ENCODE data around the gene RPS15A.

DNA sequence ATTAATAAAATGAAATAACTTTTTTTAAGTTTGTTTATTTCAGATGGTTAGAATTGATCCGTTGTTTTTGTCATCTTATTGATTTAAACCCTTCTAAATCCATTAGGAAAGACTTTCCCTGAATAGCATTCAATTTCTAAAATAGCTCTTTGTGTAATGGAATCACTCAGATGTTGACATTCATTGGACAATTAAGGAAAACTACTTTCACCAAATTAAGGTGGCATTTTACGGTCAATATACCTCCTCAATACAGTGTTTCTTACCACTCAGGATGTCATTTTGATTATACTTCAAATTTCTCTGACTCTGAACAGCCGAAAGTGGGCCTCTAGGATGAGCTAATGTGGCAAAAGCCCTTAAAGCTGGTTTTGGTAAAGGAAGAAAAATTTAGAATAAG, 9.4 kb upstream of the RPS15A start:
- TF ChIP-seq, protein P1, sequence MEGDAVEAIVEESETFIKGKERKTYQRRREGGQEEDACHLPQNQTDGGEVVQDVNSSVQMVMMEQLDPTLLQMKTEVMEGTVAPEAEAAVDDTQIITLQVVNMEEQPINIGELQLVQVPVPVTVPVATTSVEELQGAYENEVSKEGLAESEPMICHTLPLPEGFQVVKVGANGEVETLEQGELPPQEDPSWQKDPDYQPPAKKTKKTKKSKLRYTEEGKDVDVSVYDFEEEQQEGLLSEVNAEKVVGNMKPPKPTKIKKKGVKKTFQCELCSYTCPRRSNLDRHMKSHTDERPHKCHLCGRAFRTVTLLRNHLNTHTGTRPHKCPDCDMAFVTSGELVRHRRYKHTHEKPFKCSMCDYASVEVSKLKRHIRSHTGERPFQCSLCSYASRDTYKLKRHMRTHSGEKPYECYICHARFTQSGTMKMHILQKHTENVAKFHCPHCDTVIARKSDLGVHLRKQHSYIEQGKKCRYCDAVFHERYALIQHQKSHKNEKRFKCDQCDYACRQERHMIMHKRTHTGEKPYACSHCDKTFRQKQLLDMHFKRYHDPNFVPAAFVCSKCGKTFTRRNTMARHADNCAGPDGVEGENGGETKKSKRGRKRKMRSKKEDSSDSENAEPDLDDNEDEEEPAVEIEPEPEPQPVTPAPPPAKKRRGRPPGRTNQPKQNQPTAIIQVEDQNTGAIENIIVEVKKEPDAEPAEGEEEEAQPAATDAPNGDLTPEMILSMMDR (IDR thresholded peaks at IDR 0.05), result no peak
- no peak for TF ChIP-seq POLR2A (IDR thresholded peaks at IDR 0.05)

Data from thyroid gland (tissue), 4 donors.